ENCODE results near the gene PRUNE2.

PRUNE2 gene

DNA sequence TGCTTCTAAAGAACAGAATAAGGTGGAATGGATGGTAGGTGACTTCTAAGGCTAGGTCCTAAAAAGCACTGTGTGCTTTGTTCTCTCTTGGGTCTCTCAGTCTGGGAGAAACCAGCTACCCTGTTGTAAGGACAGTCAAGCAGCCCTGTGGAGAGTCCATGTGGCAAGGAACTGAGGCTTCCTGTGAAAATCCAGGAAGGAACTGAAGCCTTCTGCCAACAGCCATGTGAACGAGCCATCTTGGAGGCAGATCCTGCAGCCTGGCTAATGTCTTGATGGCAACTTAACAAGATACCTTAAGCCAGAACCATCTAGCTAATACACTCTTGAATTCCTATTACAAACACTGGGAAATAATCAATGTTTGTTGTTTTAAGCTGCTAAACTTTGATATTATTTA lies 241.8 kb downstream of the PRUNE2 start:
- no peak for DNase-seq (ENCODE audit: low read depth in 1 of 2, low spot score in 1 of 2)
- no peak for TF ChIP-seq POLR2AphosphoS5 (IDR thresholded peaks at IDR 0.05; ENCODE audit: low read depth)
- no peak for TF ChIP-seq GABPA (IDR thresholded peaks at IDR 0.05; ENCODE audit: low read depth)
- TF ChIP-seq, protein P1, sequence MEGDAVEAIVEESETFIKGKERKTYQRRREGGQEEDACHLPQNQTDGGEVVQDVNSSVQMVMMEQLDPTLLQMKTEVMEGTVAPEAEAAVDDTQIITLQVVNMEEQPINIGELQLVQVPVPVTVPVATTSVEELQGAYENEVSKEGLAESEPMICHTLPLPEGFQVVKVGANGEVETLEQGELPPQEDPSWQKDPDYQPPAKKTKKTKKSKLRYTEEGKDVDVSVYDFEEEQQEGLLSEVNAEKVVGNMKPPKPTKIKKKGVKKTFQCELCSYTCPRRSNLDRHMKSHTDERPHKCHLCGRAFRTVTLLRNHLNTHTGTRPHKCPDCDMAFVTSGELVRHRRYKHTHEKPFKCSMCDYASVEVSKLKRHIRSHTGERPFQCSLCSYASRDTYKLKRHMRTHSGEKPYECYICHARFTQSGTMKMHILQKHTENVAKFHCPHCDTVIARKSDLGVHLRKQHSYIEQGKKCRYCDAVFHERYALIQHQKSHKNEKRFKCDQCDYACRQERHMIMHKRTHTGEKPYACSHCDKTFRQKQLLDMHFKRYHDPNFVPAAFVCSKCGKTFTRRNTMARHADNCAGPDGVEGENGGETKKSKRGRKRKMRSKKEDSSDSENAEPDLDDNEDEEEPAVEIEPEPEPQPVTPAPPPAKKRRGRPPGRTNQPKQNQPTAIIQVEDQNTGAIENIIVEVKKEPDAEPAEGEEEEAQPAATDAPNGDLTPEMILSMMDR (IDR thresholded peaks at IDR 0.05; ENCODE audit: insufficient read depth, low read length): no peak
- TF ChIP-seq, protein P2, sequence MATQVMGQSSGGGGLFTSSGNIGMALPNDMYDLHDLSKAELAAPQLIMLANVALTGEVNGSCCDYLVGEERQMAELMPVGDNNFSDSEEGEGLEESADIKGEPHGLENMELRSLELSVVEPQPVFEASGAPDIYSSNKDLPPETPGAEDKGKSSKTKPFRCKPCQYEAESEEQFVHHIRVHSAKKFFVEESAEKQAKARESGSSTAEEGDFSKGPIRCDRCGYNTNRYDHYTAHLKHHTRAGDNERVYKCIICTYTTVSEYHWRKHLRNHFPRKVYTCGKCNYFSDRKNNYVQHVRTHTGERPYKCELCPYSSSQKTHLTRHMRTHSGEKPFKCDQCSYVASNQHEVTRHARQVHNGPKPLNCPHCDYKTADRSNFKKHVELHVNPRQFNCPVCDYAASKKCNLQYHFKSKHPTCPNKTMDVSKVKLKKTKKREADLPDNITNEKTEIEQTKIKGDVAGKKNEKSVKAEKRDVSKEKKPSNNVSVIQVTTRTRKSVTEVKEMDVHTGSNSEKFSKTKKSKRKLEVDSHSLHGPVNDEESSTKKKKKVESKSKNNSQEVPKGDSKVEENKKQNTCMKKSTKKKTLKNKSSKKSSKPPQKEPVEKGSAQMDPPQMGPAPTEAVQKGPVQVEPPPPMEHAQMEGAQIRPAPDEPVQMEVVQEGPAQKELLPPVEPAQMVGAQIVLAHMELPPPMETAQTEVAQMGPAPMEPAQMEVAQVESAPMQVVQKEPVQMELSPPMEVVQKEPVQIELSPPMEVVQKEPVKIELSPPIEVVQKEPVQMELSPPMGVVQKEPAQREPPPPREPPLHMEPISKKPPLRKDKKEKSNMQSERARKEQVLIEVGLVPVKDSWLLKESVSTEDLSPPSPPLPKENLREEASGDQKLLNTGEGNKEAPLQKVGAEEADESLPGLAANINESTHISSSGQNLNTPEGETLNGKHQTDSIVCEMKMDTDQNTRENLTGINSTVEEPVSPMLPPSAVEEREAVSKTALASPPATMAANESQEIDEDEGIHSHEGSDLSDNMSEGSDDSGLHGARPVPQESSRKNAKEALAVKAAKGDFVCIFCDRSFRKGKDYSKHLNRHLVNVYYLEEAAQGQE (IDR thresholded peaks at IDR 0.05; ENCODE audit: insufficient replicate concordance, low read depth): no peak
- no peak for TF ChIP-seq SPI1 (IDR thresholded peaks at IDR 0.05; ENCODE audit: borderline replicate concordance, low read depth)
- peak overlapping the region; percentile 65 for H3K27ac ChIP-seq (replicated peaks)
- no peaks in the 10 kb centered on the region for H3K27me3 ChIP-seq (ENCODE audit: insufficient read depth, poor library complexity, severe bottlenecking)
- no peak overlapping the region for H3K4me3 ChIP-seq (replicated peaks; ENCODE audit: insufficient read depth, low read length)

DNA sequence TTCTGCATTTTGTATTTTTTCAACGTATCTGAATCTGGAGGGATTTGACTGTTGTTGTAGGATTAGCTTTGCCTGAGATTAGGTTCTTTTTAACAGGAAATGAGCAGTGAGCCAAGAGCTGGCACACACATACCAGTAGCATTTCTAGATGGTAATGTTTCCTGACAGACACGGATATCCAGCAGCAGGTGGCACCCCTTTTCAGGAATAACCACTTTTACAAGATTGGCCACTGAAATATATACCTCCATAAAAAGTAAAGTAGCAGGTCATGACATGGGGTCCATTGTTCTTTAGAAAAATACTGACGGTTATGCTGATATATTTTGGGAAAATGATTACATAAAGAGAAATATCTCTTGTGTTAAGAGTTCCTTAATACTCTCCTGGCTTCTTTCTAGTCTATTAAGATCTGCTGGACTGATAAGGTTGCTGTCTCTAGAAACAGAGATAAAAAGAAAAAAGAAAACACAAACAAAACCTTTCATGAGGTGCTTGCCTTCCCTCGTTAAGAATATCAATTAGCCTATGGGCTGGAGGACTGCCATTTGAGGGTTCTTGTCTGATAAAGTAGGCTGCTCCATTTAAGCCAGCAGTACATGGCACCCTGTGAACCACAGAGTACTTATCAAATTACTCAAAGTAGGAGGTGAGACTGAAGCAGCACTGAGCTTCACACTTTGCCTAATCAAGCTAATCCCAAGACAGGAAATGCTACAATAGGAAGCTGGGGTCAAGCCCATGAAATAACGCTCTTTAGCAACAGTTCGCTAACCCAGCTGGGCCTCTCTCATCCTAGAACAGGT lies 243.2 kb downstream of the PRUNE2 start:
- Histone ChIP-seq H3K27ac (replicated peaks) (peak overlapping the region; percentile 65), H3K4me3 (replicated peaks; ENCODE audit: insufficient read depth, low read length) (no peak overlapping the region), H3K27me3 (ENCODE audit: insufficient read depth, poor library complexity, severe bottlenecking) (no peaks in the 10 kb centered on the region)
- DNase-seq (ENCODE audit: low read depth in 1 of 2, low spot score in 1 of 2): peak; percentile 49 to 78
- TF ChIP-seq POLR2AphosphoS5 (IDR thresholded peaks at IDR 0.05; ENCODE audit: low read depth) (peak; percentile 67; the same call in 1 of the 2 replicates), GABPA (IDR thresholded peaks at IDR 0.05; ENCODE audit: low read depth) (no peak), SPI1 (IDR thresholded peaks at IDR 0.05; ENCODE audit: borderline replicate concordance, low read depth) (no peak)
- TF ChIP-seq, protein P1 (IDR thresholded peaks at IDR 0.05; ENCODE audit: insufficient read depth, low read length): no peak

DNA sequence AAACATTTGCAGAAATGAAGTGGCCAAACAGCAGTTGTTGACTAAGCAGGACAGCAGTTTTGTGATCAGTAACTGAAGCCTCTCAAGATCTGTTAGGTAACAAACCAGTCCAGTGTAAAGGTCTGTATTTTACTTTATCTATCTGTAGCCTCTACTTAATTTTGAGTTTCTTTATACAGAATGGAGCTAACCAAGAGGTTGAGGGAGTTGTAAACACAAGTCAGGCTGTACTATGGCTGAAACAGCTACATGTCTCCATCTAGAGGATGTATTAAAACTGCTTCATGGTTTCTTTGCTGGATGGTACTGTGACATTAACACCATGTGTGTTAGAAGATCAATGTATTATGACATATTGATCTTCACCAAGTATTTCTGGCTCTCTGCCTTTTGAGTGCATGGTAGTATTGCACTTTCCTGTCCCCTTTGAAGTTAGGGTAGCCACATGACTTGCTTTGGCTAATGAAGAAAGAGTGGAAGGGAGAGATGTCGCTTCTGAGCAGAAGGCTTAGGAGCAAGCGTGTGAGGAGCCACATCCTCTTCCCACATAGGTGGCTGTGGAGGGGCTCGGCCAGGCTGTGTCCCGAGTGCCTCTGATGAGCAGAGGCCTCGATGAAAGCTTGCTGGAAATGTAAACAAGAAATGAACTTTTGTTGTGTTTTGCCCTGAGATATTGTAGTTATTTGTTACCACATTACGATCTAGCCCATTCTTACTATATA lies 247.2 kb downstream of the PRUNE2 start:
- Histone ChIP-seq H3K4me3 (replicated peaks; ENCODE audit: insufficient read depth, low read length) (no peak overlapping the region), H3K27ac (replicated peaks) (peak overlapping the region; percentile 59), H3K27me3 (ENCODE audit: insufficient read depth, poor library complexity, severe bottlenecking) (no peaks in the 10 kb centered on the region)
- peak; percentile 42 to 71 for DNase-seq (ENCODE audit: low read depth in 1 of 2, low spot score in 1 of 2)
- TF ChIP-seq, protein P1 (IDR thresholded peaks at IDR 0.05; ENCODE audit: insufficient read depth, low read length): peak; percentile 61
- TF ChIP-seq, protein P2 (IDR thresholded peaks at IDR 0.05; ENCODE audit: insufficient replicate concordance, low read depth): no peak

Data from HL-60 (cell line).